Measurements from ENCODE around the gene TNRC18.

Gene TNRC18

DNA sequence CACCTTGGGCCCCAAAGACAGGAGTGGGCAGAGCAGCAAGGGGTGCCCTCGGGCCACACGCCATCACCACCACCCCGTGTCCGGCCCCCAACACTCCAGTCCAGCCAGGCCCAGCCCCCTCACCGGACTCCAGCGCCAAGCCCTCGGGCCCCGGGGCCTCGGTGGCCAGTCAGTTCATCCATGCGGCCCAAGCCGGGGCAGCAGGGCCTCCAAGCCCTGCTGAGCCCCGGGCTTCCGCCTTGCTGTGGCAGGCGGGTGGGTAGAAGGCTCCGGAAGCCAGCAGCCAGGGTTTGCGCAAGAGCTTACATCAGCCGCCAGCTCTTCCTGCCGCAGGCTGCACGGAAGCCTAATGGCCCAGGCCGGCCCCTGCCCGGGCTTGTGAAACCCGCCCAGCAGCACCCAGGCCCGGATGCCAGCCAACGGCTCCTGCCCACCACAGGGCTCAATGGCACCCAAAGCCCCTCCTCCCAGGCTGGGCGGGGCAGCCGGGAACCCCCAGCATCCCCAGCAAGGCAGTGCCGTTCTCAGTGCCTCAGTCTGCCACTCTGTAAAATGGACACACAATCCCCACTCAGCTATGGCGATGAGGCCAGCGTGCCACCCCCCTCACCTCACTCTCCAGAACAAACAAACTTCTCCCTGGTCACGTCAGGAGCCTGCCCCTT lies 26.5 kb downstream of the TNRC18 start:
- DNase-seq: peak; percentile 96

DNA sequence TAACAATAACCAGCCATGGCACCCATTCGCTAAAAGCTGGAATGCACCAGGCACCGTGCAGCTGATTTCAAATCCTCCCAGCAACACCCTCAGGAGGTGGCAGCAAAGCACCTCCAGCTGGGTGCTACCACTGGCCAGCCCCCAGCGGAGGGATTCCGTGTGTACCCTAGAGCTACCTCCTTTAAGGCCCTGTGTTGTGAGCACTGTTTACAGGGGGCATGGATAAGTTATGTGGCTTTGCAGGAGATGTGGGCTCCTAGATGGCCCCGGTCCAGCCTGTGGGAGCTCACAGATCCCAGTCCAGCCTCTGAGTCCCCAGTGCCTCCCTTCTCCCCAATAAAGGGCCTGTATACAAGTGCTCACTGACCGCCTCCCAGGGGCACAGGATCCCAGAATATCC lies 27.1 kb downstream of the TNRC18 start:
- DNase-seq: peak; percentile 72

DNA sequence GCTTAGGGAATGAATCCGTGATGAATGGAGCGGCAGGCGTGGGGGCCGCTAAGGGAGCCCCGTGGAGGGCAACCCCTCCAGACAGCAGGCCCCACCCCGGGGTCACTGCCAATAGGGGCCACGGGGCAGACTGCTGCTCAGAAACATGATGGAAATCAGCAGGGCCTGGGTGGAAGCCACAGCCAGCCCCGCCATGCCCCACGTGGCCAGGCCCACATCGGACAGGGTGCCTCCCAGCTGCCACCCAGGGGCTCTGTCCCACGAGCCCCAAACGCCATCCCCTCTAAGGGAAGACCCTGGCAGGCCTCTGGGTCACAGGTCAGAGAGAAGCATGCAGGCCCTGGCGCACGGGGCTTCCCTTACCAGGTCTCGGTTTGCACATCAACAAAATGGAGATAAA lies 28.4 kb downstream of the TNRC18 start:
- no peak for DNase-seq

DNA sequence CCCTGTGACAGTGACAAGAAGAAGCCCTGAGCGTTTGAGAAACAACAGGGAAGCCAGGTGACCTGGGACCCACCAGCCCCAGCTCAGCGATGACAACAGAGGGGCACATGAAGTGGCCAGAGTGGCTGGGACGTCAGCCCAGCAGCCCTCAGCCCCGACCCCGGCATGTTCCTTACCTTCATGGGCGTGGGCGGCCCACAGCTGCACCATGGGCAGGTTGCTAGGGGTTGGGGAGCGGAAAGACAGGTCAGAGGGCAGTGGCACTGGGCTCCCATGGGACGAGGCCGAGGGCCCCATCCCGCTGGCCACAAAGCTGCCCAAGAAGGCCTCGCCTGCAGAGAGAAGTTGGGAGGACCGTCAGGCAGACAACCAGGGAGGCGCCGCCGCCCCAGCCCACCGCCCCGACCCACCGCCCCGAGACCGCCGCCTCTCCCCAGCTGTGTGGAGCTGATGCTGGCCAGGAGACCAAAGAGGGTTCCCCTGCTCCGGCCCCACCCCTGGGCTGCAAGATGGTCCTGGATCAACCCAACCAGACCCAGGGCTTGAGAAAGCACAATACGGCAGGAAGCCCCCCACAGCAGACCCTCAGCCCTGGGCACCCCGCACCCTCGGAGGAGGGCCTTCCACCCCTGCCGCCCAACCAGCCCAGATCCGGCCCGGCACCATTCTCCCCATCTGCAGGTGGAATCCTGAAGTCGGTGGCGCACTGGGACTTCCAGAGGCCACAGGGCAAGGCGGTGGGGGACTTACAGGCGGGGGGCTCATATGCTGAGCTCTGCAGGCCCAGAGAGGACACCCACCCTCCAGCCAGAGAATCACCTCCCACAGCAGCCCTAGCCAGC lies 29.1 kb downstream of the TNRC18 start:
- no peak for DNase-seq

DNA sequence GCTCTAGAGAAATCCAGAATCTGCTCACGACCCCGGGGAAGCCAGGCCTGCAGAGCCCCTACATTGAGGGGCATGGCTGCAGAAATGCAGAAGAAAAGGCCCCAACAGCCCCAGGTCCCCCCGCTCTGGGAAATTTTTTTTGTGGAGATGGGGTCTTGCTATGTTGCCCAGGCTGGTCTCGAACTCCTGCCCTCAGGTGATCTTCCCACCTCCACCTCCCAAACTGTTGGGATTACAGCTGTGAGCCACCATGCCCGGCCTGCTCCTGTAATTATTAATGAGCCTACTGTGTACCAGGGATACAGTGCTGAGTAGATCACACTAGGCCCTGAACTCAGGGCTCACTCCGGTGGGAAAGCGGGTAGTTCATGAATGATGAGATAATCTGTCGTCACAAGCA lies 29.9 kb downstream of the TNRC18 start:
- DNase-seq: no peak

DNA sequence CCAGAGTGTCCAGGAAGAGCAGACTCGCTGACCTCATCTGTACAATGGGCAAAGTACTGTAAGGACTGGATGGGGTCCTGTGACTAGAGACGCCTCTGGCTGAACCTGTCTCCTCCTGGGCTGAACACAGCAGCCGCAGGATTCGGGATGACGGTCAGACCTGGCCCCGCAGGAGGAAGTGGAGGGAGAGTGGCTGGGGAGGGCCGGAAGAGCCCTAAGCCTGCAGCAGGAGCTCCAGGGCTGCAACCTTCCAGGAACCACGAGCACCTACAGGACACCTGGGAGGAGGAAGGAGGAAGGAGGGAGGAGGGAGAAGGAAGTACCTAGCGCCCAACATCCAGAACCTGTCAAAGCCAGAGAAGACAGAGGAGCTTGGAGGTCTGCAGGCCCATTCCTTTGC lies 30.3 kb downstream of the TNRC18 start:
- DNase-seq: no peak

DNA sequence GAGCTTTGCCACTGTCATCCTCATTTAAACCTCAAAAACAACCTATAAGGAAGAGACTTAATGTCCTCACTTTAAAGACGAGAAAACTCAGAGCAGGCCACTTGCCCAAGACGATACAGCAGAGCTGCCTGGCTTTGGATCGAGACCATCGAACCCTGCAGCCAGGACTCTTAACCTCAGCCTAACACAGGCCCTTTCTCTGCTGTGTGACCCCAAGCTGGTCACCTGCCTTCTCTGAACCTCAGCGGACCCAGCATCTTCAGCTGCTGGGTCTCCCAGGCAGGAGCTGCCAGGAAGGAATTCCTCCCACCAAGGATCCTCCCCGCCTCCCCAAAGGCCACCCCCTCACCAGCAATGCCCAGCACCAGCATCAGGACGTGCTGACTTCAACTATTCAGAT lies 32.7 kb downstream of the TNRC18 start:
- DNase-seq: no peak

DNA sequence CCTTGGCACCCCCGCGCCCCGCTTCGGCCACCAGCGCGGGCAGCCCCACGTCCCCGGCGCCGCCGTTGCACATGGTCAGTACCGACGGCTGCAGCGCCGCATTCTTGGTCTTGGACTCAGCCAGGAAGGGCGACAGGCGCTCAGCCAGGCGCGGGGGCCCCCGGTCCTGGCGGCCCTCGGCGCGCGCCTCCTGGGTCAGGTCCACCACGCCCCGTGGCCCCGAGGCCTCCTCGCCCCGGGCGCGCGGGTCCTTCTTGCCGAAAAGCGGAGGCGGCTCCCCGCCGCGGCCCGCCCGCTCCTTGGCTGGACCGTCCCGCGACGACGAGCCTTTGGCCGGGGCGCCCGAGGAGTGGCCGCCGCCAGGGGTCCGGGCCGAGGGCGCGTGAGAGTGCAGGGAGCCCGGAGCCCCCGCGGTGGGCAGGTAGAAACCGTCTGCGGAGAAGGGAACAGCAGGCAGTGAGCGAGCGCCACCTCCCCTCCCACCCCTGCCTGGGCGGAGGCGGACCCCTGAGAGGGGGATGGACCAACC lies 34.7 kb downstream of the TNRC18 start:
- no peak for DNase-seq

DNA sequence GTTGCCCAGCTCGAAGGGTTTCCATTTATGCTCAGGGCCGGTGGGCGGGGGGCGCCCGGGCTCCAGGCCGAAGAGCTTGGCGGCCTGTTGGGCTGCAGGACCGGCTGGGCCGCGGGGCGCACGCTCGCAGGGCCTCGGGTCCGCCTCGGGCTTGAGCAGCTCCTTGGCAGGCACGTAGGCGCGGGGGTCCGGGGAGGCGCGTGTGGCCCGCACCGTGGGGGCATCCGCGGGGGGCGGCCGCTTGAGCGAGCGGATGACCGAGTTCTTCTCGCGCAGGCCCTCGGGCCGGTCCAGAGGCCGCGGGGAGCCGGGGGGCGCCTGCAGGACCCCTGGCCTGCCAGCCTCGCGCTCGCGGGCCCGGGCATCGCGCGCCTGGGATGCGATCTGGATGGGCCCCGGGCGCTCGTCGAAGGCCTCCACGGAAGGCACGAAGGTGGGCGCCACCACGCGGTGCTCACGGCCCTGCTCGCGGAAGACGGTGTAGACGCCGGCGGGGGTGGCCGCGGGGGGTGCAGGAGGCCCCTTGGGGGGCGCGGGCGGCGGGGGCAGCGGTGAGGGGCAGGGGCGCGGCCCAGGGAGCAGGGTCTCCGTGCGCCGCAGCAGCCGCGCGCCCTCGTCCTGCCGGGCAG lies 35.2 kb downstream of the TNRC18 start:
- no peak for DNase-seq

DNA sequence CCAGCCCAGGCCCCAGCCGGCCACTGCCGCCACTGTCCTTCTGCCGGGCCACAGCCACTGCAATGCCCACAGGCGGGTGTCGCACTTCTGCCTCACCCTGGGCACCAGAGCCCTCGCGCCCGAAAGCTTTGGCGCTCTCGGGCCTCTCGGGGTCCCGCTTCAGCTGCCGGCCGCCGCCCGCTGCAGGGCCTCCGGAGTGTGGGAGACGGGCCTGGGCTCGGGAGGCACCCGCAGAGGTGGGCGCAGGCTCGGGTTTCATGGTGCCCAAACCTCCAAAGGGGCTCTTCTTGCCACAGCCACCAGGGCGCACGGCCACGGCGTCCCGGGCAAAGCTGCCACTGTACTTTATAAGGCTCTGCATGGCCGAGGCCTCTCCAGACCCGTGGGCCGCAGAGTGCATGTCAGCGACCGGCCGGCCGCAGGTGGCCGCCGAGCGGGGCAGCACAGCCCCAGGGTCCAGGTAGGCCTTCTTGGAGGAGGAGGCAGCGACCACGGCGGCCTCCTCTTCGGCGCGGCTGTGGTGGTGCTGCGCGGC lies 35.9 kb downstream of the TNRC18 start:
- DNase-seq: no peak

DNA sequence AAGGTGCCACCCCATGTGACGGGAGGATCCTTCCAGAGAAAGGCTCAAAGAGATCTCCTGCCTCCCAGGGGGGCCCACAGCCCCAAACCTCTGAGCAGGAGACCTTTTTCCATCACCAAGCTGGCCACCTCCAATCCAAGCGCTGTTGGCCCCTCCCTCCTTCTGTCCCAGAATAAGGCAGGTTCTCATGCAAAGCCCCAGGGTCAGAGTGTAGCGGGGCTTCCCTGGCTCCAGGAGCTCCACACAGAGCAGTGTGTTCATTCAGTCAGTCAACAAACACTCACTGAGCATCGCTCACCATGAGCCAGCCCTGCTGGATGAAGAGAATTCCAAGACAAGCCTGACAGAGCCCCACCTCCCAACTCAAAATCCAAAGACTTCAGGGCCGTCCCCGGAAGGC lies 39.0 kb downstream of the TNRC18 start:
- DNase-seq: no peak

DNA sequence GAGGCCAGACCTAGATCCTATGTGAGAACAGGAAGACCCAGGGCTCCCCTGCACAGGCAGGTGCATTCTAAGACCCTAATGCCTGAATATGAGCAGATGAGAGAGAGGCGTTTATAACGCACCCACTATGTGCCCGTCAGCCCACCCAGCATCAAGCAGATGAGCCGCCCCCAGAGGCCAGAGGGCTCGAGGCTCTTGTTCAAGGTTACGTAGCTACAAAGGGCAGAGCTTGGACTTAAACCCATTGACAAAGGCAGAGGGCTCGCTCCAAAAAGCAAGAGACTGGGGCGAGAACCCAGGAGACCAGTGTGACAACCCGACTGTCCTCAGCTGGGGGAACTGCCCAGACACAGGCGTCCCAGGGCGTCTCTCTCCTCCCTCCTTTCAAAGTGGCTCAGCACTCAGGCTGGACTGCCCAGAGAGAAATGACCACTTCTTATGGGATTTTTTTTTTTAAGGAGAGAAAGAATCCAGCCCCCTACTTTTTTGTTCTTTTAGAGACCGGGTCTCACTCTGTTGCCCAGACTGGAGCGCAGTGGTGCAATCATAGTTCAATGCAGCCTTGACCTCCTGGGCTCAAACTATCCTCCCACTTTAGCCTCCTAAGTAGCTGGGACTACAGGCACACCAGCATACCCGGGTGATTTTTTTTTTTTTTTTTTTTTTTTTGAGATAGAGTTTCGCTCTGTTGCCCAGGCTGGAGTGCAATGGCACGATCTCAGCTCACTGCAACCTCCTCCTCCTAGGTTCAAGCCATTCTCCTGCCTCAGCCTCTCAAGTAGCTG lies 40.1 kb downstream of the TNRC18 start:
- no peak for DNase-seq

DNA sequence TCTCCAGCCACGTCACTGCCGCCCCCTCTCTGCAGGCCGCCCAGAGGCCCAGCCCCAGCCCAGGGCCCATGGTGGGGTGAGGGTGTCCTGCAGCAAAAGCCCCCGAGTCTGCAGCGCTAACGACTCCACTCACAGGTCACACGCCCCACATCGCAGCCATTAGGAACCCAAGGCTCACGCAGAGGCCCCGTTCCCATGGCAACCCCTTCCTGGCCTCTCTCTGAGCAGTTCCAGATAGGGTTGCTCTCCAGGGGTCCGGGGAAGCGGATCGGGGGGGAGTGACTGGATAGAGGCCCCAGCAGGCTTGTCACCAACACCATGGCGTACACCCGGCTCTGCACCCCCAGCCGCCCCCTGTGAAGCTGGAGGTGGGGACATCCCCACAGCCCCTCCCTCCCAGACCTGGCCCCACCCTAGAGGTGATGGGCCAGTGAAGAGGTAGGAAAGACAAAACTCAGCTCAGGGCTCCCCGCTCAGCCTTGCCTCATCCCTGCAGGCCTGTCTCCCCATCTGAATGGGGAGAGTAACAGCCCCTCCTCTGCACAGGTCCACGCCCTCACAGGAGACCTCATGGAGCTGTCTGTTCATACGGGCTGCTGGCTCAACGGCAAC lies 41.2 kb downstream of the TNRC18 start:
- DNase-seq: no peak

DNA sequence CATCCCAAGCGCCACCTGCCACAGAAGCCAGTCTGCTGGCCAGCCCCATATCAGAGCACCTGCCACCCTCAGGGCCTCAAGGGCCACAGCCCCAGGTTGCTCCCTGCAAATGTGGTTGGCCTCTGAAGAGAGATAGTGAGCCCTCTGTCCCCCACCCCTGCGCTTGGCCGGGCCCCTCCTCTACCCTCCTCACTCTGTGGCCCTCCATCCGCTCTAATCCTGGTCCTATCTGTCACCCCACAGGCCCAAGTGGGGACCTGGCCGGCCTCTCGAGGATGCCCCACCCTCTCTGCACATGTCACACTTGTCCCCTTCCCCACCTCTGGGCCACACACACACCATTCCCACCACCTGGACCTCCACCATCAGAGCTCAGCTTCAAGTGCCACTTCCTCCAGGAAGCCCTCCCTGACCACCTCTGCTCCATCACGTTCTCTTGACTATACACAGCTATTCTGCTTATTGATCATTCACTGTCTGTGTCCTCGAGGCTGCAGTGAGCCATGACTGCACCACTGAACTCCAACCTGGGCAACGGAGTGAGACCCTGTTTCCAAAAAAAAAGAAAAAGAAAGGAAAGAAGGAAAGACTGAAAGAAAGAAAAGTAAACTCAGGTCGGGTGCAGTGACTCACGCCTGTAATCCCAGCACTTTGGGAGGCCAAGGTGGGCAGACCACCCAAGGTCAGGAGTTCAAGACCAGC lies 42.4 kb downstream of the TNRC18 start:
- no peak for DNase-seq

DNA sequence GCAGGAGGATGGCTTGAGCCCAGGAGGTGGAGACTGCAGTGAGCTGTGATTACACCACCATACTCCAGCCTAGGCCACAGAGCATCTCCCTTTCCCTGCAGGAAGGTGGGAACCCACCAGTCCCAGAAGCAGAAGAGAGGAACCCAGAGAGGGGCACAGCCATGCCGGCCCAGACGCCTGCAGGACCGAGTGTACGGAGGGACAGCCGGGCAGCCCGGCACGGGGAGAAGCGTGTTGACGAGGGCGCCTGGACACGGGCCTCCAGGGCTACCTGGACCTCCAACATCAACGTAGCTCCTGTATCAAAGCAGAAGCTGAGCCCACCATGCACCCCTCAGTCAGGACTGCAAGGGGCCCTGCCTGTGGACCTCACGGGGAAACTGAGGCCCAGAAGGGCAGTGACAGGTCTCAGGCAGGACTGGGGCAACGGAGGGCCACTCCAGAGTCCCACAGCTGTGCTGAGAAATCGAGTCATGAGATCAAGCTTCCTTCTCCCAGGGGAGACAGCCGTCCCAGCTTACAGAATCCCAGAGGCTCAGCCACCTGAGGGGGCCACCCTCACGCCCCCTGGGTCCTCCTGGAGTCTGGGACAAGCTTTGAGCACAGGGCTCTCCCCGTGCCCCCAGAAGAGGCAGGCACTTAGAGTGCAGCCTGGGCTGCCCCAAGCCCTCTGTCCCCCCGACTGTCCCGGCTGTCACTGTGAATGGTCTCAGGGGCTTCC lies 43.1 kb downstream of the TNRC18 start:
- no peak for DNase-seq

DNA sequence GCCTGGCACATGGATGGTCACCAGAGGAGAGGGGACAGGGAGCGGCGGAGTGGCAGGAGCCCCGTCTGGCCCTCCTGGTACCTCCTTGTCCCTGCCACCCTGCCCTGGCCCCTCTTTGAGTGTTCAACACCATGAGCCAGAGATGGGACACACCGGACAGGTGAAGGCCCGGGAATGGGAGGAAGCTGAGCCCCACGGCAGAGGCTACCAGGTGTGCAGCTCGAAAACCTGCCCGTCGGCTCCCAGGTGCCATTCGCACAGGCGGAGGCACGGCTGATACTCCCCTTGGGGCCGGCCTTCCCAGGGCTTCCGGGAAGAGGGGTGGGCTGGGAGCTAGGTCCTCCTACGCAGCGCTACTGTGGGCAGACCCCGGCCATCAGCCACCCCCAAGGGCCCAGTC lies 44.1 kb downstream of the TNRC18 start:
- DNase-seq: no peak

DNA sequence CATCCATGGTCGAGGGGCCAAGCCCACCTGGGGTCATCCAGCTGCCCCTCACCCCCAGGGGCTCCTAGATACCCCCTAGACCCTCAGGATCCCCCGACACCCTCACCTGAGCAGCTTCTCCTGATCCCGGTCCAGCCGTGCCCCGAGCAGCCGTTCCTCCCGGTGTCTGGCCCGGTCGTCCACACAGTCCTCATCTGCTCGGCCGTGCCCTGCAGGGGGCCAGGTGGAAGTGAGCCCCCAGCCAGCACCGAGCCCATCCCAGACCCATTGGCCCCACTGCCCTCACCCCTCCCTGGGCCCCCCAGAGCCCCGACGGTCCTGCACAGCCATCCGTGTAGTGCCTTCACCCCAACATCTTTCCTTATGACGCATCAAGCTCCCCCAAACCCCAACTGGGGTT lies 45.8 kb downstream of the TNRC18 start:
- DNase-seq: no peak

DNA sequence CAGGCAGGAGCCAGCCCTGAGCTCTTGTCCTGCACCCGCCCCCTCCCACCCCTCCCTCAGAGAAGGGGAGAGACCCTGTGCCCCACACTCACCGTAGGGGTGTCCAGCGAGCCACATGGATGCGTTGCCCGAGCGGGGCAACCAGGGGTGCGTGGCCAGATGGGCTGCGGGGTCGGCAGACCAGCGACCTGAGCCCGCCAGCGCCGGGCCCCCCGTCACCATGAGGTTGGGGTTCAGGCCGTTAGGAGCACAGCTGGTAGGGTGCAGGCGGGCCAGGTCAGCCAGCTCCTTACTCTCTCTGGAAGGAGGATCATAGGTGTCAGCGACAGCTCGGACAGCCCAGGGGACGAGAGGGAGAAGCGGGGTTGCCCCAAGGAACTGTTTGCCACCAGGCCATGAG lies 46.4 kb downstream of the TNRC18 start:
- DNase-seq: no peak

DNA sequence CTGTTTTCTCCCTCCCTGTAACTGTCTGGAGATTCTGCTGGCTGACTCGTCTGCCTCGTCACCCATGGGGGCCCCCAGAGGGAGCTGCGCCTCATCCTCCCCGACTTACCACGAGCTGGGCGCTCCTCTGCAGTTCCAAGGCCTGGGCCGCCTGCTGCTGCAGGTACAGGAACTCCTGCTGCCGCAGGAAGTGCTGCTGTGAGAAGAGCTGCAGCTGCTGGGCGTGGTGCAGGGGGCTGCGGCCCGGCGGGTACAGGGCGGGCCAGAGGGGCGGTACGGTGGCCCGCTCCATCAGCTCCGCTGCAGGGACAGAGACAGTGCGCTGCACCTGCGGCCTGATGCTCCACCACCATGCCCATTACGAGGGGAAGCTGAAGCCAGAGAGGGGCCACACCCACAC lies 47.7 kb downstream of the TNRC18 start:
- DNase-seq: peak; percentile 37

DNA sequence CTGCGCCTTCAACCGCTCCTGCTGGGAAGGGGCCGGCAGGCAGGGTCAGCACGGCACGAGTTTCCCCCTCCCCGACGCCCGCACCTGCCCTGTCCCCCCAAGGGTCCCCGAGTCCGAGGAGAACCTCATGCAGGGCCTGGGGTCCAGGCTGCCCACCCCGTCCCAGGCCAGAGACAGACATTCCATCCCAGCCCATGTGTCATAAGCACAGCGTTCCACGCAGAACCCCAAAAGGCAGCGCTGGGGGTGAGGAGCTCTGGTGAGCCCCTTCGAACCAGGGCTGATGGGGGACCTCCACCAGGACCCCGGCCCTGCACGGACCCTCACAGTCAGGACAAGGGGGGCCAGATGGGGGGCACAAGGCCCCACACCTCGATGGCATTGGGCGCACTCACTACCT lies 49.2 kb downstream of the TNRC18 start:
- no peak for DNase-seq

DNA sequence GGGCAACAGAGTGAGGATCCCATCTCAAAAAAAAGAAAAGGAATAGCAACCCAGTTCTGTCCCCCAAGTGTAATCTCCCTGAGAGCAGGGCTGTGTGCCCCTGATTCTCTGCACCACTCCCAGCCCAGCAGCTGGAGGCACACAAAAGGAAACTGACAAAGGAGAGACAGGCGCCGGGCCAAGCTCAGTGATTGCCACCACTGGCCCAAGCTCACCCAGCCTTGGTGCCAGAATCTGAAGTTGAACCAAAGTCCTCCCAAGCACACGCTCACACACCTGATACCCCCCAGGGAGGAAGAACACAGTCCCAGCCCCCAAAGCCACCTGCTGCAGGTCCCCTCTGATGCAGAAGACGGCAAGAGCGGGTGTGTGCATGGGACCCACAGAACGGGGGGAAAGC lies 50.3 kb downstream of the TNRC18 start:
- DNase-seq: no peak
